WTC11 (cell line): Measurements from ENCODE around the gene NIN.

ENCODE experiments used
- ETV6 ChIP-seq: sonication (generic); formaldehyde crosslinking; IDR thresholded peaks from 2 replicates; pipeline ENCODE4 v1.8.1; 2022; ENCODE audit warnings: mild to moderate bottlenecking, missing genetic modification reagents
- NFYB ChIP-seq: sonication (generic); formaldehyde crosslinking; conservative IDR thresholded peaks from 2 replicates; pipeline ENCODE4 v1.8.0; 2022; ENCODE audit warnings: low read depth, missing genetic modification reagents
- SP1 ChIP-seq: sonication (generic); formaldehyde crosslinking; conservative IDR thresholded peaks from 2 replicates; pipeline ENCODE4 v1.8.1; 2022; ENCODE audit warnings: missing genetic modification reagents
- TCF7 ChIP-seq: sonication (generic); formaldehyde crosslinking; IDR thresholded peaks from 2 replicates; pipeline ENCODE4 v1.8.0; 2022; ENCODE audit warnings: mild to moderate bottlenecking, low read depth, missing genetic modification reagents, moderate library complexity
- TF ChIP-seq, protein P1 (sequence below): fragments of 200-600 bp; IDR thresholded peaks from 2 replicates; pipeline ENCODE4 v1.8.0; 2022; ENCODE audit warnings: antibody characterized with exemption
- TF ChIP-seq, protein P2 (sequence below): sonication (generic); formaldehyde crosslinking; conservative IDR thresholded peaks from 2 replicates; pipeline ENCODE4 v1.8.1; 2022; ENCODE audit warnings: mild to moderate bottlenecking, missing genetic modification reagents
- TF ChIP-seq, protein P3 (sequence below): sonication (generic); formaldehyde crosslinking; IDR thresholded peaks from 2 replicates; pipeline ENCODE4 v1.8.0; 2022; ENCODE audit warnings: mild to moderate bottlenecking, missing genetic modification reagents
- TF ChIP-seq, protein P4 (sequence below): sonication (generic); formaldehyde crosslinking; IDR thresholded peaks from 2 replicates; pipeline ENCODE4 v1.8.0; 2022; ENCODE audit warnings: mild to moderate bottlenecking, missing genetic modification reagents
- TF ChIP-seq, protein P5 (sequence below): sonication (generic); formaldehyde crosslinking; IDR thresholded peaks from 2 replicates; pipeline ENCODE4 v1.8.1; 2023; ENCODE audit warnings: mild to moderate bottlenecking, missing genetic modification reagents, moderate library complexity

DNA sequence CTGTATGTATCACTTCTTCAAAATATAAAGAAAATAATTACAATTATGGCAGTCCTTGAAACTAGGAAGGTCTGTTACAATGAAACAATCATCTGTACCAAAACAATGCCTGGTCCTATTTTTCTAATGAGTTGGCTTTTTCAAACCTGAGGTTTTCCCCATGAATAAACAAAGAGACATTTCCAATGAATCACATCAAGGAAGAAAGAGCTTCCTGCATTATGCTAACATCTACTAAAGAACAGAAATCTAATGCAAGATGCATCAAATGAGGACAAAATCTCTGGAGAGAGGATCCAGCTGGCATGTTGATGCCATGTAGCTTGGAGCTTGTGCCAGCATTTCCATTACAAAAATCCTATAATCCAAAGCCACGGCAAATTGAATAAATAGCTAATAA lies 29.3 kb downstream of the NIN start:
- no peak for TF ChIP-seq ETV6 (CRISPR knock-in tag)
- TF ChIP-seq, protein P1, sequence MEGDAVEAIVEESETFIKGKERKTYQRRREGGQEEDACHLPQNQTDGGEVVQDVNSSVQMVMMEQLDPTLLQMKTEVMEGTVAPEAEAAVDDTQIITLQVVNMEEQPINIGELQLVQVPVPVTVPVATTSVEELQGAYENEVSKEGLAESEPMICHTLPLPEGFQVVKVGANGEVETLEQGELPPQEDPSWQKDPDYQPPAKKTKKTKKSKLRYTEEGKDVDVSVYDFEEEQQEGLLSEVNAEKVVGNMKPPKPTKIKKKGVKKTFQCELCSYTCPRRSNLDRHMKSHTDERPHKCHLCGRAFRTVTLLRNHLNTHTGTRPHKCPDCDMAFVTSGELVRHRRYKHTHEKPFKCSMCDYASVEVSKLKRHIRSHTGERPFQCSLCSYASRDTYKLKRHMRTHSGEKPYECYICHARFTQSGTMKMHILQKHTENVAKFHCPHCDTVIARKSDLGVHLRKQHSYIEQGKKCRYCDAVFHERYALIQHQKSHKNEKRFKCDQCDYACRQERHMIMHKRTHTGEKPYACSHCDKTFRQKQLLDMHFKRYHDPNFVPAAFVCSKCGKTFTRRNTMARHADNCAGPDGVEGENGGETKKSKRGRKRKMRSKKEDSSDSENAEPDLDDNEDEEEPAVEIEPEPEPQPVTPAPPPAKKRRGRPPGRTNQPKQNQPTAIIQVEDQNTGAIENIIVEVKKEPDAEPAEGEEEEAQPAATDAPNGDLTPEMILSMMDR: no peak
- TF ChIP-seq, protein P2, sequence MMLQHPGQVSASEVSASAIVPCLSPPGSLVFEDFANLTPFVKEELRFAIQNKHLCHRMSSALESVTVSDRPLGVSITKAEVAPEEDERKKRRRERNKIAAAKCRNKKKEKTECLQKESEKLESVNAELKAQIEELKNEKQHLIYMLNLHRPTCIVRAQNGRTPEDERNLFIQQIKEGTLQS (CRISPR knock-in tag): no peak
- TF ChIP-seq TCF7: no peak
- TF ChIP-seq NFYB: no peak
- TF ChIP-seq SP1 (CRISPR knock-in tag): no peak
- TF ChIP-seq, protein P3, sequence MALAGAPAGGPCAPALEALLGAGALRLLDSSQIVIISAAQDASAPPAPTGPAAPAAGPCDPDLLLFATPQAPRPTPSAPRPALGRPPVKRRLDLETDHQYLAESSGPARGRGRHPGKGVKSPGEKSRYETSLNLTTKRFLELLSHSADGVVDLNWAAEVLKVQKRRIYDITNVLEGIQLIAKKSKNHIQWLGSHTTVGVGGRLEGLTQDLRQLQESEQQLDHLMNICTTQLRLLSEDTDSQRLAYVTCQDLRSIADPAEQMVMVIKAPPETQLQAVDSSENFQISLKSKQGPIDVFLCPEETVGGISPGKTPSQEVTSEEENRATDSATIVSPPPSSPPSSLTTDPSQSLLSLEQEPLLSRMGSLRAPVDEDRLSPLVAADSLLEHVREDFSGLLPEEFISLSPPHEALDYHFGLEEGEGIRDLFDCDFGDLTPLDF: no peak
- TF ChIP-seq, protein P4, sequence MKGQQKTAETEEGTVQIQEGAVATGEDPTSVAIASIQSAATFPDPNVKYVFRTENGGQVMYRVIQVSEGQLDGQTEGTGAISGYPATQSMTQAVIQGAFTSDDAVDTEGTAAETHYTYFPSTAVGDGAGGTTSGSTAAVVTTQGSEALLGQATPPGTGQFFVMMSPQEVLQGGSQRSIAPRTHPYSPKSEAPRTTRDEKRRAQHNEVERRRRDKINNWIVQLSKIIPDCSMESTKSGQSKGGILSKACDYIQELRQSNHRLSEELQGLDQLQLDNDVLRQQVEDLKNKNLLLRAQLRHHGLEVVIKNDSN (CRISPR knock-in tag): no peak
- TF ChIP-seq, protein P5, sequence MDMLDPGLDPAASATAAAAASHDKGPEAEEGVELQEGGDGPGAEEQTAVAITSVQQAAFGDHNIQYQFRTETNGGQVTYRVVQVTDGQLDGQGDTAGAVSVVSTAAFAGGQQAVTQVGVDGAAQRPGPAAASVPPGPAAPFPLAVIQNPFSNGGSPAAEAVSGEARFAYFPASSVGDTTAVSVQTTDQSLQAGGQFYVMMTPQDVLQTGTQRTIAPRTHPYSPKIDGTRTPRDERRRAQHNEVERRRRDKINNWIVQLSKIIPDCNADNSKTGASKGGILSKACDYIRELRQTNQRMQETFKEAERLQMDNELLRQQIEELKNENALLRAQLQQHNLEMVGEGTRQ: no peak
